ENCODE results near the gene EFNA5. TPM values are rescaled to one million over a fixed set of nuclear protein-coding genes. Genes with fewer than 3 reads are reported as not detected.

Gene EFNA5
- total and polyA plus RNA-seq, 2 experiments from 2014 or later: 7.5 to 10.1 TPM

- Histone ChIP-seq H3K9me2 (ENCODE audit: insufficient read depth) (peaks cover 3% of the 10 kb centered on the region; the same call in 1 of the 2 replicates), H3K36me3 (ENCODE audit: insufficient read depth) (no peaks in the 10 kb centered on the region), H3K27ac (ENCODE audit: low read depth) (no peak overlapping the region), H3F3A (replicated peaks; ENCODE audit: low read depth) (no peaks in the 10 kb centered on the region), H3K4me1 (ENCODE audit: insufficient read depth) (peaks cover 6% of the 10 kb centered on the region; the same call in 1 of the 2 replicates), H3K4me2 (no peak overlapping the region), H4K20me1 (replicated peaks; ENCODE audit: insufficient read depth) (no peaks in the 10 kb centered on the region), H3K27me3 (ENCODE audit: insufficient read depth) (no peaks in the 10 kb centered on the region), H3K79me2 (replicated peaks; ENCODE audit: insufficient read depth) (no peaks in the 10 kb centered on the region), H2AFZ (peak overlapping the region; percentile 84; the same call in 1 of the 2 replicates), H3K4me3 (no peak overlapping the region)
- H3K4me3 Mint-ChIP-seq: no peak overlapping the region
- ATAC-seq: no peak
- no peak for DNase-seq (ENCODE audit: low spot score)
- H3K27me3 Mint-ChIP-seq (ENCODE audit: insufficient read depth, low read depth, poor library complexity): no peaks in the 10 kb centered on the region
- H3K4me1 Mint-ChIP-seq: peaks cover 2% of the 10 kb centered on the region; the same call in 2 of the 3 replicates
- TF ChIP-seq STAT1 (IDR thresholded peaks at IDR 0.05; ENCODE audit: unreplicated experiment) (no peak), EZH2 (IDR thresholded peaks at IDR 0.05; ENCODE audit: low read depth, unreplicated experiment) (no peak), REST (IDR thresholded peaks at IDR 0.05; ENCODE audit: unreplicated experiment) (no peak), ZNF114 (CRISPR knock-in tag; IDR thresholded peaks at IDR 0.05) (no peak), JUNB (IDR thresholded peaks at IDR 0.05; ENCODE audit: unreplicated experiment) (no peak)
- TF ChIP-seq, protein P1, sequence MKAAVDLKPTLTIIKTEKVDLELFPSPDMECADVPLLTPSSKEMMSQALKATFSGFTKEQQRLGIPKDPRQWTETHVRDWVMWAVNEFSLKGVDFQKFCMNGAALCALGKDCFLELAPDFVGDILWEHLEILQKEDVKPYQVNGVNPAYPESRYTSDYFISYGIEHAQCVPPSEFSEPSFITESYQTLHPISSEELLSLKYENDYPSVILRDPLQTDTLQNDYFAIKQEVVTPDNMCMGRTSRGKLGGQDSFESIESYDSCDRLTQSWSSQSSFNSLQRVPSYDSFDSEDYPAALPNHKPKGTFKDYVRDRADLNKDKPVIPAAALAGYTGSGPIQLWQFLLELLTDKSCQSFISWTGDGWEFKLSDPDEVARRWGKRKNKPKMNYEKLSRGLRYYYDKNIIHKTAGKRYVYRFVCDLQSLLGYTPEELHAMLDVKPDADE (IDR thresholded peaks at IDR 0.05): no peak
- no peak overlapping the region for H3K27ac Mint-ChIP-seq
- H3K36me3 Mint-ChIP-seq (ENCODE audit: low read depth): no peaks in the 10 kb centered on the region
- H3K9me3 Mint-ChIP-seq: no peaks in the 10 kb centered on the region
Observed at GRCh38 chr5:107359916-107360234, 310.9 kb downstream of the EFNA5 start.

GRCh38 chr5:107359033-107359915 lies 311.5 kb downstream of the EFNA5 start:
- H3K27ac Mint-ChIP-seq: no peak overlapping the region
- H3K4me3 Mint-ChIP-seq: no peak overlapping the region
- Histone ChIP-seq H3K9me2 (ENCODE audit: insufficient read depth) (no peaks in the 10 kb centered on the region), H3F3A (replicated peaks; ENCODE audit: low read depth) (no peaks in the 10 kb centered on the region), H2AFZ (peak overlapping the region; percentile 84), H3K36me3 (ENCODE audit: insufficient read depth) (no peaks in the 10 kb centered on the region), H3K27ac (ENCODE audit: low read depth) (no peak overlapping the region), H4K20me1 (replicated peaks; ENCODE audit: insufficient read depth) (no peaks in the 10 kb centered on the region), H3K79me2 (replicated peaks; ENCODE audit: insufficient read depth) (no peaks in the 10 kb centered on the region), H3K4me2 (no peak overlapping the region), H3K4me3 (no peak overlapping the region), H3K4me1 (ENCODE audit: insufficient read depth) (peaks cover 6% of the 10 kb centered on the region; the same call in 1 of the 2 replicates), H3K27me3 (ENCODE audit: insufficient read depth) (no peaks in the 10 kb centered on the region)
- no peaks in the 10 kb centered on the region for H3K36me3 Mint-ChIP-seq (ENCODE audit: low read depth)
- DNase-seq (ENCODE audit: low spot score) (no peak), ATAC-seq (no peak)
- no peaks in the 10 kb centered on the region for H3K27me3 Mint-ChIP-seq (ENCODE audit: insufficient read depth, low read depth, poor library complexity)
- peaks cover 2% of the 10 kb centered on the region; the same call in 2 of the 3 replicates for H3K4me1 Mint-ChIP-seq
- no peaks in the 10 kb centered on the region for H3K9me3 Mint-ChIP-seq
- TF ChIP-seq, protein P1 (IDR thresholded peaks at IDR 0.05): no peak
- TF ChIP-seq NANOG (IDR thresholded peaks at IDR 0.05; ENCODE audit: borderline replicate concordance) (no peak), ZNF331 (CRISPR knock-in tag; IDR thresholded peaks at IDR 0.05; ENCODE audit: low read depth) (no peak), STAT1 (IDR thresholded peaks at IDR 0.05; ENCODE audit: unreplicated experiment) (no peak), POLR2AphosphoS5 (IDR thresholded peaks at IDR 0.05; ENCODE audit: low read depth) (no peak), ZNF114 (CRISPR knock-in tag; IDR thresholded peaks at IDR 0.05) (no peak), REST (IDR thresholded peaks at IDR 0.05; ENCODE audit: unreplicated experiment) (no peak)
